GM12801 (cell line): ENCODE data around the gene AFP.

ENCODE experiments used
- CTCF ChIP-seq: IDR thresholded peaks from one replicate; pipeline ENCODE4 v1.5.1; 2011; ENCODE audit warnings: control low read depth; ENCODE audit not compliant: insufficient read length; ENCODE audit errors: extremely low read depth

Gene AFP

GRCh38 chr4:73422458-73422752 is 13.6 kb upstream of the AFP start:
- no peak for TF ChIP-seq CTCF

GRCh38 chr4:73423184-73423583 is 12.8 kb upstream of the AFP start:
- TF ChIP-seq CTCF = no peak

GRCh38 chr4:73426666-73427065 is 9.4 kb upstream of the AFP start:
- no peak for TF ChIP-seq CTCF

GRCh38 chr4:73429118-73429517 is 6.9 kb upstream of the AFP start:
- TF ChIP-seq CTCF = no peak

- TF ChIP-seq CTCF = no peak
Measured at GRCh38 chr4:73429826-73430587, 6.0 kb upstream of the AFP start.

- no peak for TF ChIP-seq CTCF
Measured at GRCh38 chr4:73431813-73432168, 4.2 kb upstream of the AFP start.

- no peak for TF ChIP-seq CTCF
Measured at GRCh38 chr4:73432169-73433000, 3.6 kb upstream of the AFP start.
